GM20431 (cell line): ENCODE data around the gene STAT6.
"Not testable (repeated sequence)": the region's sequence is repeated elsewhere in the genome, so short reads cannot be mapped to it uniquely, and the experiment has no call there.

Experiments
- in situ Hi-C: fragments of 300-500 bp; cut with MseI, MboI; formaldehyde crosslinking; loops from one replicate; pipeline ENCODE4 v1.15.0; 2020; ENCODE audit warnings: low sequenced_read_pairs; ENCODE audit not compliant: unreplicated experiment

The STAT6 gene

GRCh38 chr12:57063991-57064685, 47.0 kb downstream of the STAT6 start:
- in situ Hi-C loops = no loop called here

- in situ Hi-C loops = no loop called here
Measured at GRCh38 chr12:57058454-57058853, 52.7 kb downstream of the STAT6 start.

- in situ Hi-C loops = no loop called here
Measured at GRCh38 chr12:57057067-57057751, 54.0 kb downstream of the STAT6 start.

GRCh38 chr12:57055824-57056223, 55.3 kb downstream of the STAT6 start:
- in situ Hi-C loops = no loop called here

DNA sequence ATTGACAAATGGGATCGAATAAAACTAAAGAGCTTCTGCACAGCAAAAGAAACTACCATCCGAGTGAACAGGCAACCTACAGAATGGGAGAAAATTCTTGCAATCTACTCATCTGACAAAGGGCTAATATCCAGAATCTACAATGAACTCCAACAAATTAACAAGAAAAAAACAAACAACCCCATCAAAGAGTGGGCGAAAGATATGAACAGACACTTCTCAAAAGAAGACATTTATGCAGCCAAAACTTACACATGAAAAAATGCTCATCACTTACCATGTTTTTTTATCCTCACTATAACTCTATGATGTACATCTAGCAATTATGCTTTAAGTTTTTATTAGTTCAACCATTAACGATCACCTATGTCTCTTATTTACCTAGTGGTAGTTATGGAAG, 57.3 kb downstream of the STAT6 start:
- in situ Hi-C loops = not testable (repeated sequence)

DNA sequence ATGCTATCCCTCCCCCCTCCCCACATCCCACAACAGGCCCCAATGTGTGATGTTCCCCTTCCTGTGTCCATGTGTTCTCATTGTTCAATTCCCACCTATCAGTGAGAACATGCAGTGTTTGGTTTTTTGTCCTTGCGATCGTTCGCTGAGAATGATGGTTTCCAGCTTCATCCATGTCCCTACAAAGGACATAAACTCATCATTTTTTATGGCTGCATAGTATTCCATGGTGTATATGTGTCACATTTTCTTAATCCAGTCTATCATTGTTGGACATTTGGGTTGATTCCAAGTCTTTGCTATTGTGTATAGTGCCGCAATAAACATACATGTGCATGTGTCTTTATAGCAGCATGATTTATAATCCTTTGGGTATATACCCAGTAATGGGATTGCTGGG, 58.0 kb downstream of the STAT6 start:
- in situ Hi-C loops = not testable (repeated sequence)

- in situ Hi-C loops = no loop called here
Measured at GRCh38 chr12:57051011-57051410, 60.2 kb downstream of the STAT6 start.

- in situ Hi-C loops = no loop called here
Measured at GRCh38 chr12:57049890-57050289, 61.3 kb downstream of the STAT6 start, which contains the start of gene MYO1A. MYO1A (minus strand) TSS chr12:57050129; CDS start chr12:57048323, 1,806 bp downstream.

DNA sequence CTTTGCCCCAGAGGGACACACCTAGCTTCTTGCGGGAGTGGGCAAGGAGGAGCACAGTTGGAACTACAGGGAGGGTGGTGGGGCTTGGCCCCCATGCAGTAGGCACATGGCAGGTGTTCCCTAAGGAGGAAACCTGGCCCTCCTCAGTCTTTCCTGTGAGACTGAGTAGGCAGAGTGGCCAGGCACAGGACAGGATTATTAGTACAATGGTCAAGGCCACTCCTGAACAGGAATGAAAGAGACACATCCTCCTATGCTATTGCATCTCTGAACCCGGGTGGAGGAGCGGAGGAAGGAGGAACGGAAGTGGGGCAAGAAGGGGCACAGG, 62.1 kb downstream of the STAT6 start:
- in situ Hi-C loops = no loop called here

GRCh38 chr12:57048423-57049118, 62.6 kb downstream of the STAT6 start:
- in situ Hi-C loops = no loop called here

- in situ Hi-C loops = no loop called here
Measured at GRCh38 chr12:57047981-57048380, 63.2 kb downstream of the STAT6 start.

GRCh38 chr12:57046947-57047890, 63.9 kb downstream of the STAT6 start:
- in situ Hi-C loops = no loop called here

GRCh38 chr12:57046086-57046791, 64.9 kb downstream of the STAT6 start:
- in situ Hi-C loops = no loop called here
